K562 (cell line): ENCODE measurements around the gene CUX1. TPM values are rescaled to one million over a fixed set of nuclear protein-coding genes. Genes with fewer than 3 reads are reported as not detected.

Experiments
- ATAC-seq: fragments of 200-7000 bp; cut with Tn5 transposase; 3 replicates; pipeline ENCODE4 v1.9.1; 2020; ENCODE audit warnings: moderate library complexity
- BruUV-seq: library from RNA; stranded (reverse); fragments of 400-500 nt; replicated peaks from 2 replicates; lab custom pipeline; 2021; lab: Mats Ljungman, UMichigan
- CTCF ChIA-PET: fragments of 300-600 bp; formaldehyde crosslinking; extraction: SDS; loops from one replicate; lab custom pipeline; 2021; ENCODE audit warnings: low intra/inter-chr PET ratio; lab: Yijun Ruan, JAX
- POLR2A ChIA-PET: fragments of 300-600, 350-650 bp; sonication (Branson Sonifier 250); formaldehyde crosslinking; extraction: SDS; loops from one replicate; lab custom pipeline; 2021; ENCODE audit warnings: antibody characterized with exemption, inconsistent platforms; lab: Yijun Ruan, JAX
- DNase-seq, 4 experiments: peaks; one replicate each; pipeline versions ENCODE4 v3.0.0 to v3.0.0-alpha.2; 2011 to 2018; ENCODE audit warnings: low spot score in 3 of 4, mixed read lengths in 3 of 4; ENCODE audit errors: extremely low read depth in 1 of 4
- FAIRE-seq: peaks from 2 replicates; lab custom pipeline; 2011; peaks lifted over from hg19 to GRCh38; lab: Jason Lieb, UNC
- H2AFZ ChIP-seq: 2 replicates; pipeline ENCODE4 v1.6.0; 2011; ENCODE audit warnings: low read depth, low read length, control low read depth, inconsistent platforms
- H3K27ac ChIP-seq: fragments of 200-600 bp; 3 replicates; pipeline ENCODE4 v1.8.0; 2011; ENCODE audit warnings: low read depth, mild to moderate bottlenecking, control low read depth, inconsistent platforms, low read length, moderate library complexity, mixed read lengths; ENCODE audit errors: extremely low read depth
- H3K27me3 ChIP-seq, 2 experiments: fragments of 300-600 bp in 1 of 2; 2 replicates in 1 of 2; 3 replicates in 1 of 2; pipeline versions ENCODE4 v1.6.0 to v1.8.0; 2011; ENCODE audit warnings: inconsistent platforms in 2 of 2, low read length in 2 of 2, mild to moderate bottlenecking in 1 of 2, mixed read lengths in 1 of 2, moderate library complexity in 1 of 2; ENCODE audit not compliant: control insufficient read depth in 2 of 2, insufficient read depth in 2 of 2
- H3K36me3 ChIP-seq: fragments of 300-600 bp; 3 replicates; pipeline ENCODE4 v1.8.0; 2011; ENCODE audit warnings: mild to moderate bottlenecking, low read length, inconsistent platforms; ENCODE audit not compliant: control insufficient read depth, insufficient read depth
- H3K4me1 ChIP-seq, 2 experiments: fragments of 200-600 bp in 1 of 2; replicated peaks in 1 of 2; 2 replicates in 1 of 2; 3 replicates in 1 of 2; pipeline versions ENCODE4 v1.5.1 to v1.8.0; 2011; ENCODE audit warnings: inconsistent platforms in 2 of 2, low read length in 2 of 2, mild to moderate bottlenecking in 1 of 2, mixed read lengths in 1 of 2, moderate library complexity in 1 of 2; ENCODE audit not compliant: control insufficient read depth in 2 of 2, insufficient read depth in 2 of 2
- H3K4me2 ChIP-seq: 2 replicates; pipeline ENCODE4 v1.6.1; 2011; ENCODE audit warnings: low read length, control low read depth, inconsistent platforms, mixed read lengths; ENCODE audit not compliant: insufficient read depth
- H3K4me3 ChIP-seq: fragments of 200-600 bp; sonication (generic), shearing (Covaris generic); 2 replicates; pipeline ENCODE4 v1.5.1; 2016; ENCODE audit warnings: control low read depth, inconsistent platforms
- H3K79me2 ChIP-seq: fragments of 200-600 bp; 3 replicates; pipeline ENCODE4 v1.8.0; 2011; ENCODE audit warnings: low read length, inconsistent platforms; ENCODE audit not compliant: control insufficient read depth, insufficient read depth
- H3K9ac ChIP-seq, 2 experiments: 2 replicates each; pipeline versions ENCODE4 v1.6.0 to v1.6.1; 2011; ENCODE audit warnings: low read depth in 2 of 2, low read length in 2 of 2, control low read depth in 1 of 2, inconsistent platforms in 1 of 2, mild to moderate bottlenecking in 1 of 2, mixed read lengths in 1 of 2; ENCODE audit not compliant: insufficient read depth in 1 of 2
- H3K9me1 ChIP-seq: one replicate; pipeline ENCODE4 v1.6.0; 2011; ENCODE audit warnings: inconsistent platforms, mild to moderate bottlenecking, low read length, moderate library complexity; ENCODE audit not compliant: control insufficient read depth, insufficient read depth
- H3K9me3 ChIP-seq: replicated peaks from 2 replicates; pipeline ENCODE4 v1.5.1; 2011; ENCODE audit warnings: low read depth, low read length, inconsistent platforms; ENCODE audit not compliant: control insufficient read depth, insufficient read depth
- H4K20me1 ChIP-seq: replicated peaks from 2 replicates; pipeline ENCODE4 v1.6.1; 2011; ENCODE audit warnings: low read length, inconsistent platforms, mixed read lengths; ENCODE audit not compliant: control insufficient read depth, insufficient read depth
- ARNT ChIP-seq, 2 experiments: fragments of 450-650 bp; IDR thresholded peaks; 2 replicates each; pipeline ENCODE4 v1.6.1; 2016; ENCODE audit warnings: mild to moderate bottlenecking in 1 of 2
- BRD9 ChIP-seq: fragments of 450-650 bp; IDR thresholded peaks from 2 replicates; pipeline ENCODE4 v1.6.1; 2018; ENCODE audit warnings: low read depth; ENCODE audit not compliant: partially characterized antibody
- CREBBP ChIP-seq: IDR thresholded peaks from one replicate; pipeline ENCODE4 v1.6.1; 2012; ENCODE audit warnings: low read depth, mild to moderate bottlenecking, control low read depth, inconsistent platforms, low read length
- DLX4 ChIP-seq: fragments of 250-450 bp; sonication (Bioruptor Pico); IDR thresholded peaks from 2 replicates; pipeline ENCODE4 v1.6.1; 2021; ENCODE audit warnings: mild to moderate bottlenecking
- EP300 ChIP-seq: IDR thresholded peaks from 2 replicates; pipeline ENCODE4 v1.6.1; 2012; ENCODE audit warnings: low read length, improper control_type of control experiment
- FOXJ3 ChIP-seq: sonication (generic); formaldehyde crosslinking; IDR thresholded peaks from 2 replicates; pipeline ENCODE4 v1.4.0; 2020; ENCODE audit warnings: mild to moderate bottlenecking, missing genetic modification reagents
- MCM5 ChIP-seq: fragments of 450-650 bp; IDR thresholded peaks from 2 replicates; pipeline ENCODE4 v1.6.1; 2016; ENCODE audit warnings: low read depth
- MEF2D ChIP-seq: conservative IDR thresholded peaks from 2 replicates; pipeline ENCODE4 v1.6.1; 2016; ENCODE audit warnings: low read depth, missing genetic modification characterization, missing compliant biosample characterization
- RBM34 ChIP-seq: fragments of 200-400 bp; formaldehyde crosslinking; IDR thresholded peaks from 2 replicates; pipeline ENCODE4 v1.6.1; 2018; ENCODE audit warnings: low read length, borderline replicate concordance; ENCODE audit not compliant: insufficient read depth
- SMAD3 ChIP-seq: fragments of 450-650 bp; formaldehyde crosslinking; conservative IDR thresholded peaks from 2 replicates; pipeline ENCODE4 v1.4.0; 2020; ENCODE audit warnings: mild to moderate bottlenecking
- SRSF3 ChIP-seq: fragments of 200-400 bp; formaldehyde crosslinking; IDR thresholded peaks from 2 replicates; pipeline ENCODE4 v1.6.1; 2016; ENCODE audit warnings: mild to moderate bottlenecking, low read length, moderate library complexity; ENCODE audit not compliant: insufficient read depth
- ZNF282 ChIP-seq: sonication (generic); formaldehyde crosslinking; IDR thresholded peaks from 2 replicates; pipeline ENCODE4 v1.8.1; 2023; ENCODE audit warnings: missing genetic modification reagents
- ZNF445 ChIP-seq: fragments of 250-450 bp; sonication (Bioruptor Pico); IDR thresholded peaks from 2 replicates; pipeline ENCODE4 v1.4.0; 2020; ENCODE audit warnings: low read depth, mild to moderate bottlenecking, moderate library complexity
- ZNF584 ChIP-seq: fragments of 200-800 bp; sonication (Bioruptor generic); IDR thresholded peaks from 2 replicates; pipeline ENCODE4 v1.6.1; 2016; ENCODE audit warnings: low read depth, mild to moderate bottlenecking, missing genetic modification characterization, missing compliant biosample characterization
- ZNF586 ChIP-seq: fragments of 450-650 bp; formaldehyde crosslinking; conservative IDR thresholded peaks from 2 replicates; pipeline ENCODE4 v1.4.0; 2020; ENCODE audit warnings: mild to moderate bottlenecking, moderate library complexity
- ZNF699 ChIP-seq: fragments of 250-450 bp; sonication (Bioruptor Pico); IDR thresholded peaks from 2 replicates; pipeline ENCODE4 v1.8.0; 2021; ENCODE audit warnings: mild to moderate bottlenecking, moderate library complexity; ENCODE audit not compliant: insufficient replicate concordance
- WGBS: fragments of 100-300 bp; shearing (Covaris generic); methylation state at CpG from one replicate; pipeline ENCODE4 v1.1.6; 2016; ENCODE audit warnings: low coverage, mixed read lengths; ENCODE audit not compliant: insufficient coverage; ENCODE audit errors: missing lambda C conversion rate; 5-methylcytosine and 5-hydroxymethylcytosine counted together
- in situ Hi-C: fragments of 300-500 bp; cut with MboI; formaldehyde crosslinking; loops from 4 replicates; pipeline ENCODE4 v1.15.0; 2018; ENCODE audit warnings: inconsistent platforms, mixed read lengths
- intact Hi-C: fragments of 100-400 bp; cut with micrococcal nuclease; formaldehyde crosslinking; loops from 2 replicates; pipeline ENCODE4 v1.14.2; 2022
- polyA plus RNA-seq, 8 experiments: library from polyadenylated mRNA; depleted of rRNA in 4 of 8; stranded (reverse) in 5 of 8; unstranded in 3 of 8; fragments of >200 nt; fragmentation: Nextera tagmentation in 2 of 8; fragmentation: Illumina TruSeq in 1 of 8; extraction: Ambion mirVana in 2 of 8; extraction: Trizol in 1 of 8; gene quantifications; 2 replicates each; pipeline versions ENCODE4 v1.2.1 to v1.2.3, GENCODE V29; 2011 to 2014; ENCODE audit warnings: inconsistent platforms in 1 of 8, missing spikeins in 1 of 8
- total RNA-seq, 7 experiments: library from RNA; depleted of rRNA in 6 of 7; stranded (reverse); fragments of >200 nt in 6 of 7; fragmentation: Illumina TruSeq in 2 of 7; extraction: Trizol in 2 of 7; gene quantifications; 2 replicates each; pipeline versions ENCODE4 v1.2.1 to v1.2.3, GENCODE V29; 2011 to 2021; ENCODE audit warnings: low replicate concordance in 1 of 7
- TF ChIP-seq, protein P1 (sequence below): fragments of 250-450 bp; sonication (Bioruptor Pico); IDR thresholded peaks from 2 replicates; pipeline ENCODE4 v1.8.0; 2021; ENCODE audit warnings: mild to moderate bottlenecking, moderate library complexity

CUX1 gene
- total and polyA plus RNA-seq, 9 of the 15 experiments (the other 6 are each of a cell fraction or from before 2014, with no cell fraction given) = 3.6 to 55.3 (median 25.2) TPM

GRCh38 chr7:102132209-102132752, 314.9 kb downstream of the CUX1 start:
- intact Hi-C loops = no loop called here
- no peak for FAIRE-seq
- no peaks in the 10 kb centered on the region for H3K9me3 ChIP-seq
- no peaks in the 10 kb centered on the region for H4K20me1 ChIP-seq
- TF ChIP-seq BRD9 (no peak), ZNF584 (CRISPR knock-in tag) (no peak), RBM34 (no peak), MEF2D (tag) (no peak), CREBBP (no peak), MCM5 (no peak), DLX4 (no peak), ZNF282 (no peak), FOXJ3 (CRISPR knock-in tag) (no peak), ARNT (IDR thresholded peaks at IDR 0.05) (no peak), SRSF3 (no peak), ZNF699 (CRISPR knock-in tag) (no peak), ZNF445 (CRISPR knock-in tag) (no peak), SMAD3 (no peak), ZNF586 (CRISPR knock-in tag) (no peak), EP300 (no peak)
- TF ChIP-seq, protein P1, sequence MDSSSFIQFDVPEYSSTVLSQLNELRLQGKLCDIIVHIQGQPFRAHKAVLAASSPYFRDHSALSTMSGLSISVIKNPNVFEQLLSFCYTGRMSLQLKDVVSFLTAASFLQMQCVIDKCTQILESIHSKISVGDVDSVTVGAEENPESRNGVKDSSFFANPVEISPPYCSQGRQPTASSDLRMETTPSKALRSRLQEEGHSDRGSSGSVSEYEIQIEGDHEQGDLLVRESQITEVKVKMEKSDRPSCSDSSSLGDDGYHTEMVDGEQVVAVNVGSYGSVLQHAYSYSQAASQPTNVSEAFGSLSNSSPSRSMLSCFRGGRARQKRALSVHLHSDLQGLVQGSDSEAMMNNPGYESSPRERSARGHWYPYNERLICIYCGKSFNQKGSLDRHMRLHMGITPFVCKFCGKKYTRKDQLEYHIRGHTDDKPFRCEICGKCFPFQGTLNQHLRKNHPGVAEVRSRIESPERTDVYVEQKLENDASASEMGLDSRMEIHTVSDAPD (CRISPR knock-in tag) = no peak
- H3K9ac ChIP-seq = no peak overlapping the region
- H3K36me3 ChIP-seq = peaks cover 15% of the 10 kb centered on the region; the same call in 2 of the 3 replicates
- 0 out of 5 replicates have a peak, but pooled peaks cover 0 to 2% of the 10 kb centered on the region in 2 experiments for H3K4me1 ChIP-seq
- CTCF ChIA-PET = no interaction called here
- no peak overlapping the region for H3K27ac ChIP-seq
- in situ Hi-C loops = no loop called here
- ATAC-seq = no peak
- BruUV-seq = no TSS peak
- H3K4me2 ChIP-seq = no peak overlapping the region
- no peak for DNase-seq
- H3K79me2 ChIP-seq = no peaks in the 10 kb centered on the region
- no peak overlapping the region for H3K4me3 ChIP-seq
- POLR2A ChIA-PET = no interaction called here
- H3K9me1 ChIP-seq = no peaks in the 10 kb centered on the region
- no peaks in the 10 kb centered on the region; a peak in 1 of 5 replicates for H3K27me3 ChIP-seq
- no peak overlapping the region for H2AFZ ChIP-seq
- 93% methylated on average over 12 of the region's 18 CpGs for WGBS
